Measurements from ENCODE around the gene ALOX12. TPM values are rescaled to one million over a fixed set of nuclear protein-coding genes. Genes with fewer than 3 reads are reported as not detected.

Gene ALOX12, protein sequence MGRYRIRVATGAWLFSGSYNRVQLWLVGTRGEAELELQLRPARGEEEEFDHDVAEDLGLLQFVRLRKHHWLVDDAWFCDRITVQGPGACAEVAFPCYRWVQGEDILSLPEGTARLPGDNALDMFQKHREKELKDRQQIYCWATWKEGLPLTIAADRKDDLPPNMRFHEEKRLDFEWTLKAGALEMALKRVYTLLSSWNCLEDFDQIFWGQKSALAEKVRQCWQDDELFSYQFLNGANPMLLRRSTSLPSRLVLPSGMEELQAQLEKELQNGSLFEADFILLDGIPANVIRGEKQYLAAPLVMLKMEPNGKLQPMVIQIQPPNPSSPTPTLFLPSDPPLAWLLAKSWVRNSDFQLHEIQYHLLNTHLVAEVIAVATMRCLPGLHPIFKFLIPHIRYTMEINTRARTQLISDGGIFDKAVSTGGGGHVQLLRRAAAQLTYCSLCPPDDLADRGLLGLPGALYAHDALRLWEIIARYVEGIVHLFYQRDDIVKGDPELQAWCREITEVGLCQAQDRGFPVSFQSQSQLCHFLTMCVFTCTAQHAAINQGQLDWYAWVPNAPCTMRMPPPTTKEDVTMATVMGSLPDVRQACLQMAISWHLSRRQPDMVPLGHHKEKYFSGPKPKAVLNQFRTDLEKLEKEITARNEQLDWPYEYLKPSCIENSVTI
- not detected in 2 replicates for total RNA-seq

DNA sequence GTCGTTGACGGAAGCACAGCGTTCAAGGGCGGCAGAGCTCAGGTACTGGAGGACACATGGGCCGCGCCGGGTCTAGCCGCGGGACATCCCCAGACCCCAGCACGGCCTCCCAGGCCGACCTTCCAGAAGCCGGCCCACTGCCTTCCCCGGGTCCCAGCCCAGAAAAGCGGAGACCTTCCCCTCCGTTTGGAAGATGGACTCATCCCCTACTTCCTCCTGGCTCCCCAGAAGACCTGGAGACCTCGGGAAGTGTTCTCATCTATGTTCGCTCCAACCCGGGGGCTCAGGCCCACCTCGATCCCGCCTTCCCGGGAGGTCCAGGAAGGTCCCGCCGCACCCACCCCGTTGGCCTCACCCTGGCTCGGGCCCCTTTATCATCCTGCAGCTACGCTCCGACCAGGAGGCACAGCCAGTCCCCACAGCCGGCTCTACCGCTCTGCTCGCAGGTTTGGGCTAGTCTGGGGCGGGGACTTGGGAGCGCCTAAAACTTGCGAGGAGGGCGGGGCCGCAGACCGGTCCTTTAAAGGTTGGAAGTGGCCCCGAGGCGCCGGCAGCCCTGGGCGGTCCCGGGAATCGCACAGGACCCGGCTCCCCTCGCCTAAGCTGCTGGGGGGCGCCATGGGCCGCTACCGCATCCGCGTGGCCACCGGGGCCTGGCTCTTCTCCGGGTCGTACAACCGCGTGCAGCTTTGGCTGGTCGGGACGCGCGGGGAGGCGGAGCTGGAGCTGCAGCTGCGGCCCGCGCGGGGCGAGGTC, at the start of gene ALOX12:
ALOX12 (plus strand) TSS at position 550 of the 756 bp plus-strand sequence; CDS start at position 619, 69 bp downstream.

DNA sequence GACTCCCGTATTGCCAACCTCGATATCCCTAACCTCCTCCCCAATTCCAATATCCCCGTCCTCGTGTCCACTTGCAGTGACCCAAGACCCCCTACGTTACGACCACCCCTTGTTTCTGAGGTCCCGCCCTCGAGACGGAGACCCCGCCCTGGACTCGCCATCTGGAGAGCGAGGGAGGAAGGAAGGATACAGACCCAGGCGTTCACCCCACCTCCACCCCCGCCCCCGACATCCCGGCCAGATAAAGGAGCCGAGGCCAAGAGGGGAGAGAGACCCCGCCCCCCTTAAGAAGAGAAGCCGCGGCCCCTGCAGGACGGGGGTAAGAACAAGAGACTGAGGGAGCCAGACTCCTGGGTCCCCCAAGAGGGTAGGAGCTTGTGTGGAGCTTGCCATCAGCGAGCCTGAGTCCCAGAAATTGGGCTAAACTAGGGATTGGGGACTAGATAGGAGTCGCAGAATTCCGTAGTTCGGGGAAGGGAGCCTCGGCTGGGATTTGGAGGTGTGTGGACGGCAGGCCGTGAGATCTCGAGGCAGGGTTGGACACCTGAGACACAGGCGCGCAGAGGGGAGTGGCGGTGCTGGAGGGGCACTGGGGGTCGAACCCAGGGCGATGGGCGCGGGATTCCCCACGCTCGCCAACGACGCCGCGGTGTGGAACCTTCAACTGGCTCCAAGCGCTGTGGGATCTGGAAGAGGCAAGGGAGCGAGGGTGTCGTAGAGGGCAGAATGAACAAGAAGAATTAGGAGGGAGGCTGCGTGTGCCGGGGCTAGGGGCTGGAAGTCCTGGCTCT, 27.1 kb downstream of the ALOX12 start, which contains the start of gene BCL6B:
BCL6B (plus strand) TSS at position 270 of the 791 bp plus-strand sequence. CDS start 622 bp downstream, outside the sequence.

DNA sequence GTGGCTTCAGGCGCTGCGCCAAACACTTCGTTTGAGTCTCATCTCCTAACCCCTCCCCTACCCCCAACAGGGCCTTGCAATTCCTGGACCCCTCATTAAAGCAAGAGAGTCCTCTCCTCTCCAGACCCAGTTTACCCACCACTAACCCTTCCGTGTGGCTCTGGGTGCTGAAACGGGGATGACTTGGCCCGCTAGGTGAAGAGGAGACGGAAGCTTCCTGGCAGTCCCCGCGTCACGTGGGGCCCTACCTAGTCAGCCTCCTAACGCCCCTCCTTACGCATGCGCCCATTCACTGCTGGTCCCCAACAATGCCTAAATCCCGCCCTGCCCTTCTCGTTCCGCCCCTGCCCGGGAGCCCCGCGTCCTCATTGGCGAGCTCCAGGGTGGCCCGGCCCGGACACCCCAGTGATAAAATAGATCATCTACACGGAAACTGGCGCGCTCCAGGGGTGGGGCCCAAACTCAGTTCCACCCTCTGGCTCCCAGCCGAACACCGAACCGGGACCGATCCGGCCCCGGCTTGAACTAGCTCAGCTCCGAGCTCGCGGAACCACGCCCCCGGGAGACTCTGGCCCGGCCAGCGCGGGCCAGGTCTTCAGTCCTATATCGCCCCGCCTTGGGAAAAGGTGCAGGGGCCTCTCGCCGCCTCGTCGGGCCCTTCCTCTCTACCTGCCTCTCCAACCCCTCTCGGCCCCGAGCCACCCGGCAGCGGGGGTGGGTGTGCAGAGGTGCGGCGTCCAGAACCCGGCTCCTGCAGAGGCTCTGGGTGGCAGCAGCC, 39.9 kb downstream of the ALOX12 start, which contains the start of gene SLC16A13:
SLC16A13 (plus strand) TSS at position 425 of the 778 bp plus-strand sequence. CDS start 368 bp downstream, outside the sequence.

DNA sequence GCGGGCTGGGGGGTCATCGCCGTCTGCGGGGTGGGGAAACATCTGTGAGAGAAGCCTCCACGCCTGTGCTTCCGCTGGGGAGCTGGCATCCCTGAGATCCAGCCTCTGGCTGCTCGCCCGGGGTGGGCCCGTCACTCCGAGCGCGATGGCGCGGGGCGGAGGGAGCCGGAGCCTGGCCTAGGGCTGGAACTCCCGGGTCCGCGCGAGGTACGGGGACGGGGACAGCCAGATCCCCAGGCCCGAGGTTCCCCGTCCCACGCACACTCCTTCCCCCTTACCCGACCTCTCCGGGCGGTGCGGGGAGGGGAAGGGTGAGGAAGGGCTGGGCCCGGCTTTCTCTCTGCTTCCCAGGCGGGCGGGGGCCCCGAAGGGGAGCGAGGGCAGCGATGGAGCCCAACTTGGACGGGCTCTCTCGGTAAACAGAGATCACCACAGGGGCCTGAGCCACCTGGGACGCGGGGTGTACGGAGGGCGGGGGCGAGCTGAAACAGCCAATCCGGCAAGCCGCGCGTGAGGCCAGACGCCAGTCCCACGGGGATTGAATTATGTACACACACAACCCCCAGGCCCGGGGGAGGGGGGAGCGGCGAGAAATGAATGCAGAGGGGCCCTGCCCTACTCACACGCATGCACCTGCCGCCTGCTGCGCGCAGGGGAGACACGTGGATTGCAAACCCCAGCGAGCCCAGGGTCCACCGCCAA, 47.8 kb downstream of the ALOX12 start, which contains the start of gene SLC16A11:
SLC16A11 (minus strand) TSS at position 596 of the 702 bp plus-strand sequence; CDS start at position 17, 579 bp downstream.

Other genes with a start within 250 kb of the ALOX12 start
- gene XAF1, start 240.0 kb upstream of the ALOX12 start, total RNA-seq, result 11.9 and 25.8 TPM in 2 replicates
- 0.14 TPM in 1 of 2 replicates, not detected in the other for gene FBXO39, start 219.8 kb upstream of the ALOX12 start, total RNA-seq
- not detected in 2 replicates for gene TEKT1, start 164.3 kb upstream of the ALOX12 start, total RNA-seq
- 32.4 and 46.7 TPM in 2 replicates for gene RNASEK, start 16.6 kb downstream of the ALOX12 start, total RNA-seq
- gene BCL6B, start 27.0 kb downstream of the ALOX12 start, total RNA-seq, result under 0.01 TPM in 1 of 2 replicates, not detected in the other
- gene SLC16A13, start 40.0 kb downstream of the ALOX12 start, total RNA-seq, result 0.59 and 1.2 TPM in 2 replicates
- 0.30 TPM in 1 of 2 replicates, not detected in the other for gene SLC16A11, start 48.0 kb downstream of the ALOX12 start, total RNA-seq
- gene CLEC10A, start 84.2 kb downstream of the ALOX12 start, total RNA-seq, result not detected in 2 replicates
- gene ASGR2, start 118.8 kb downstream of the ALOX12 start, total RNA-seq, result not detected in 2 replicates
- 1.1 and 1.2 TPM in 2 replicates for gene ASGR1, start 183.3 kb downstream of the ALOX12 start, total RNA-seq
- gene DLG4, start 223.8 kb downstream of the ALOX12 start, total RNA-seq, result 28.8 and 39.5 TPM in 2 replicates
- 209 and 256 TPM in 2 replicates for gene ACADVL, start 223.9 kb downstream of the ALOX12 start, total RNA-seq
- 60.4 and 61.2 TPM in 2 replicates for gene DVL2, start 238.5 kb downstream of the ALOX12 start, total RNA-seq
- 33.0 and 41.3 TPM in 2 replicates for gene PHF23, start 243.4 kb downstream of the ALOX12 start, total RNA-seq
- 153 and 179 TPM in 2 replicates for gene GABARAP, start 246.4 kb downstream of the ALOX12 start, total RNA-seq

Data from smooth muscle cell of the umbilical artery (primary cell).